GM19099 (cell line): ENCODE results near the gene LAMB3.

Source experiments
- POLR2A ChIP-seq: IDR thresholded peaks from 3 replicates; pipeline ENCODE4 v1.6.1; 2011; ENCODE audit warnings: low read depth; ENCODE audit not compliant: insufficient read length; ENCODE audit errors: extremely low read depth

Gene LAMB3

GRCh38 chr1:209648931-209649776 is 3.1 kb downstream of the LAMB3 start:
- TF ChIP-seq POLR2A, result no peak

- TF ChIP-seq POLR2A, result no peak
Measured at GRCh38 chr1:209648346-209648745, 3.9 kb downstream of the LAMB3 start.

GRCh38 chr1:209647156-209647555 is 5.1 kb downstream of the LAMB3 start:
- no peak for TF ChIP-seq POLR2A

- TF ChIP-seq POLR2A, result no peak
Measured at GRCh38 chr1:209646558-209646957, 5.7 kb downstream of the LAMB3 start.

GRCh38 chr1:209645574-209646452 is 6.4 kb downstream of the LAMB3 start:
- TF ChIP-seq POLR2A, result no peak

GRCh38 chr1:209643285-209644020 is 8.8 kb downstream of the LAMB3 start:
- no peak for TF ChIP-seq POLR2A

- no peak for TF ChIP-seq POLR2A
Measured at GRCh38 chr1:209642816-209643215, 9.4 kb downstream of the LAMB3 start.

GRCh38 chr1:209641832-209642172 is 10.4 kb downstream of the LAMB3 start:
- no peak for TF ChIP-seq POLR2A

- no peak for TF ChIP-seq POLR2A
Measured at GRCh38 chr1:209635850-209636249, 16.4 kb downstream of the LAMB3 start.

- TF ChIP-seq POLR2A, result no peak
Measured at GRCh38 chr1:209634005-209634737, 18.1 kb downstream of the LAMB3 start.

- no peak for TF ChIP-seq POLR2A
Measured at GRCh38 chr1:209633335-209633997, 18.8 kb downstream of the LAMB3 start.

GRCh38 chr1:209630383-209631225 is 21.6 kb downstream of the LAMB3 start:
- TF ChIP-seq POLR2A, result no peak
